MM.1S (cell line): Measurements from ENCODE around the gene SCP2D1.

ENCODE experiments used
- DNase-seq: peaks from one replicate; pipeline ENCODE4 v3.0.0-alpha.2; 2015
- H2AFZ ChIP-seq: fragments of 300-600 bp; sonication (generic); 2 replicates; pipeline ENCODE4 v1.6.0; 2016; ENCODE audit warnings: antibody characterized with exemption, low read length
- H3F3A ChIP-seq: fragments of 300-600 bp; sonication (generic); 2 replicates; pipeline ENCODE4 v1.6.1; 2016; ENCODE audit warnings: mild to moderate bottlenecking, antibody characterized with exemption, low read length, moderate library complexity, mixed read lengths; ENCODE audit not compliant: insufficient read depth
- H3K27ac ChIP-seq: fragments of 300-600 bp; sonication (generic); 2 replicates; pipeline ENCODE4 v1.5.1; 2016; ENCODE audit warnings: mild to moderate bottlenecking, low read length
- H3K27me3 ChIP-seq: fragments of 300-600 bp; sonication (generic); replicated peaks from 2 replicates; pipeline ENCODE4 v1.6.0; 2016; ENCODE audit warnings: low read length; ENCODE audit not compliant: insufficient read depth
- H3K36me3 ChIP-seq: fragments of 300-600 bp; sonication (generic); replicated peaks from 2 replicates; pipeline ENCODE4 v1.6.1; 2016; ENCODE audit warnings: mild to moderate bottlenecking, low read length, mixed read lengths; ENCODE audit not compliant: insufficient read depth
- H3K4me1 ChIP-seq: fragments of 300-600 bp; sonication (generic); 2 replicates; pipeline ENCODE4 v1.6.1; 2016; ENCODE audit warnings: low read length, mixed read lengths
- H3K4me2 ChIP-seq: fragments of 300-600 bp; sonication (generic); 2 replicates; pipeline ENCODE4 v1.6.0; 2016; ENCODE audit warnings: low read depth, low read length
- H3K4me3 ChIP-seq: fragments of 300-600 bp; sonication (generic); 2 replicates; pipeline ENCODE4 v1.5.1; 2016; ENCODE audit warnings: low read length, mixed read lengths
- H3K79me2 ChIP-seq: fragments of 300-600 bp; sonication (generic); 2 replicates; pipeline ENCODE4 v1.6.1; 2016; ENCODE audit warnings: mixed run types, low read length, mixed read lengths
- H3K9ac ChIP-seq: fragments of 300-600 bp; sonication (generic); 2 replicates; pipeline ENCODE4 v1.6.1; 2016; ENCODE audit warnings: low read length, mixed read lengths
- H3K9me2 ChIP-seq: fragments of 300-600 bp; sonication (generic); replicated peaks from 2 replicates; pipeline ENCODE4 v1.6.1; 2016; ENCODE audit warnings: mild to moderate bottlenecking, low read length, mixed read lengths; ENCODE audit not compliant: insufficient read depth
- H3K9me3 ChIP-seq: fragments of 300-600 bp; sonication (generic); replicated peaks from 2 replicates; pipeline ENCODE4 v1.6.1; 2016; ENCODE audit warnings: mild to moderate bottlenecking, low read length, mixed read lengths; ENCODE audit not compliant: insufficient read depth
- H4K20me1 ChIP-seq: fragments of 300-600 bp; sonication (generic); 2 replicates; pipeline ENCODE4 v1.6.1; 2016; ENCODE audit warnings: mild to moderate bottlenecking, low read length, moderate library complexity, mixed read lengths; ENCODE audit not compliant: insufficient read depth
- CTCF ChIP-seq: fragments of 300-600 bp; sonication (generic); IDR thresholded peaks from 2 replicates; pipeline ENCODE4 v1.5.1; 2016; ENCODE audit warnings: antibody characterized with exemption, low read length, mixed read lengths
- EZH2 ChIP-seq: fragments of 300-600 bp; sonication (generic); optimal IDR thresholded peaks from 2 replicates; pipeline ENCODE3; 2017; ENCODE audit warnings: low read depth, mild to moderate bottlenecking, antibody characterized with exemption, low read length, mixed read lengths
- EZH2phosphoT487 ChIP-seq: fragments of 300-600 bp; sonication (generic); IDR thresholded peaks from 2 replicates; pipeline ENCODE4 v1.6.1; 2018; ENCODE audit warnings: antibody characterized with exemption, low read length

Gene SCP2D1

GRCh38 chr20:18858816-18859215, 45.2 kb downstream of the SCP2D1 start:
- H3K9me3 ChIP-seq: no peaks in the 10 kb centered on the region
- H3K27me3 ChIP-seq: no peaks in the 10 kb centered on the region
- no peaks in the 10 kb centered on the region for H3K79me2 ChIP-seq
- no peaks in the 10 kb centered on the region for H3K4me1 ChIP-seq
- no peak overlapping the region for H2AFZ ChIP-seq
- DNase-seq: no peak
- H4K20me1 ChIP-seq: no peaks in the 10 kb centered on the region
- no peaks in the 10 kb centered on the region for H3F3A ChIP-seq
- no peaks in the 10 kb centered on the region for H3K9me2 ChIP-seq
- TF ChIP-seq EZH2phosphoT487 (no peak), CTCF (no peak), EZH2 (no peak)
- no peak overlapping the region for H3K9ac ChIP-seq
- H3K4me2 ChIP-seq: no peak overlapping the region
- no peak overlapping the region for H3K4me3 ChIP-seq
- no peak overlapping the region for H3K27ac ChIP-seq
- H3K36me3 ChIP-seq: no peaks in the 10 kb centered on the region
